Fibroblast of peridontal ligament (primary cell): ENCODE data around the gene SATB2.

Source experiments
- DNase-seq: peaks from one replicate; pipeline ENCODE4 v3.0.0-alpha.2; 2010; ENCODE audit errors: extremely low read depth

Gene SATB2

GRCh38 chr2:199465988-199466691 is 8.4 kb upstream of the SATB2 start:
- DNase-seq = no peak

GRCh38 chr2:199465390-199465789 is 7.7 kb upstream of the SATB2 start:
- DNase-seq = peak; percentile 42

GRCh38 chr2:199464606-199465352 is 7.0 kb upstream of the SATB2 start:
- peak; percentile 57 for DNase-seq

GRCh38 chr2:199463708-199464605 is 6.2 kb upstream of the SATB2 start:
- DNase-seq = peak; percentile 51

GRCh38 chr2:199462956-199463692 is 5.4 kb upstream of the SATB2 start:
- DNase-seq = peak; percentile 82

- peak; percentile 22 for DNase-seq
Measured at GRCh38 chr2:199462347-199462955, 4.7 kb upstream of the SATB2 start.

GRCh38 chr2:199461711-199462346 is 4.1 kb upstream of the SATB2 start:
- DNase-seq = peak; percentile 66

- DNase-seq = peak; percentile 74
Measured at GRCh38 chr2:199460846-199461710, 3.3 kb upstream of the SATB2 start.

GRCh38 chr2:199460101-199460671 is 2.4 kb upstream of the SATB2 start:
- peak; percentile 79 for DNase-seq

GRCh38 chr2:199459286-199460100 is 1.8 kb upstream of the SATB2 start:
- peak; percentile 95 for DNase-seq

GRCh38 chr2:199458806-199459285 is 1.1 kb upstream of the SATB2 start:
- no peak for DNase-seq

- DNase-seq = peak; percentile 62
Measured at GRCh38 chr2:199458009-199458805, 468 bp upstream of the SATB2 start.

- peak; percentile 22 for DNase-seq
Measured at GRCh38 chr2:199456383-199457146, 1.2 kb downstream of the SATB2 start.

GRCh38 chr2:199455545-199456382 is 2.0 kb downstream of the SATB2 start:
- DNase-seq = peak; percentile 69

GRCh38 chr2:199455210-199455544 is 2.6 kb downstream of the SATB2 start:
- DNase-seq = no peak

GRCh38 chr2:199452991-199453379 is 4.8 kb downstream of the SATB2 start:
- no peak for DNase-seq
